GM18867 (cell line): ENCODE data around the gene PRSS38.

Experiments
- ATAC-seq: cut with Tn5 transposase; IDR thresholded peaks from one replicate; pipeline ENCODE4 v1.9.1; 2021; ENCODE audit warnings: mild to moderate bottlenecking, moderate library complexity; ENCODE audit not compliant: unreplicated experiment

The PRSS38 gene

GRCh38 chr1:227792216-227793078 lies 23.0 kb upstream of the PRSS38 start:
- ATAC-seq: no peak

GRCh38 chr1:227793079-227793947 lies 22.2 kb upstream of the PRSS38 start:
- ATAC-seq: no peak

GRCh38 chr1:227793948-227794816 lies 21.3 kb upstream of the PRSS38 start:
- no peak for ATAC-seq

- no peak for ATAC-seq
These were observed 20.7 kb upstream of the PRSS38 start for GRCh38 chr1:227794817-227795192.

- ATAC-seq: no peak
These were observed 19.7 kb upstream of the PRSS38 start for GRCh38 chr1:227795732-227796131.

GRCh38 chr1:227796359-227796915 lies 19.0 kb upstream of the PRSS38 start:
- no peak for ATAC-seq

GRCh38 chr1:227797144-227797543 lies 18.3 kb upstream of the PRSS38 start:
- ATAC-seq: no peak

- no peak for ATAC-seq
These were observed 17.9 kb upstream of the PRSS38 start for GRCh38 chr1:227797625-227798024.

- no peak for ATAC-seq
These were observed 17.2 kb upstream of the PRSS38 start for GRCh38 chr1:227798078-227798802.

- no peak for ATAC-seq
These were observed 15.7 kb upstream of the PRSS38 start for GRCh38 chr1:227799756-227800155.

- no peak for ATAC-seq
These were observed 11.5 kb upstream of the PRSS38 start for GRCh38 chr1:227803933-227804332.

GRCh38 chr1:227805606-227806197 lies 9.8 kb upstream of the PRSS38 start:
- no peak for ATAC-seq

GRCh38 chr1:227808566-227808965 lies 6.9 kb upstream of the PRSS38 start:
- ATAC-seq: no peak

GRCh38 chr1:227809026-227809425 lies 6.4 kb upstream of the PRSS38 start:
- no peak for ATAC-seq

- no peak for ATAC-seq
These were observed 1.5 kb upstream of the PRSS38 start for GRCh38 chr1:227813962-227814361.

- ATAC-seq: no peak
These were observed 1.4 kb downstream of the PRSS38 start for GRCh38 chr1:227816750-227817446.

GRCh38 chr1:227823537-227823936 lies 8.1 kb downstream of the PRSS38 start:
- no peak for ATAC-seq

GRCh38 chr1:227824204-227824603 lies 8.7 kb downstream of the PRSS38 start:
- ATAC-seq: no peak

- no peak for ATAC-seq
These were observed 13.3 kb downstream of the PRSS38 start for GRCh38 chr1:227828786-227829185.
